GM12892 (cell line): Measurements from ENCODE around the gene BRINP3.

Experiments
- POLR2A ChIP-seq: IDR thresholded peaks from 2 replicates; pipeline ENCODE4 v1.6.1; 2011; ENCODE audit warnings: low read depth, low read length, control low read depth
- TAF1 ChIP-seq: IDR thresholded peaks from 2 replicates; pipeline ENCODE4 v1.6.1; 2011; ENCODE audit warnings: low read depth, mild to moderate bottlenecking, control low read depth, low read length, borderline replicate concordance

- TF ChIP-seq POLR2A = no peak
- TF ChIP-seq TAF1 = no peak
Observed at GRCh38 chr1:190068304-190068703, 409.4 kb downstream of the BRINP3 start.
